ENCODE results near the gene CADPS. TPM values are rescaled to one million over a fixed set of nuclear protein-coding genes. Genes with fewer than 3 reads are reported as not detected.

The CADPS gene
- polyA plus RNA-seq, 1 donor from 2014 or later, result 118 TPM

DNA sequence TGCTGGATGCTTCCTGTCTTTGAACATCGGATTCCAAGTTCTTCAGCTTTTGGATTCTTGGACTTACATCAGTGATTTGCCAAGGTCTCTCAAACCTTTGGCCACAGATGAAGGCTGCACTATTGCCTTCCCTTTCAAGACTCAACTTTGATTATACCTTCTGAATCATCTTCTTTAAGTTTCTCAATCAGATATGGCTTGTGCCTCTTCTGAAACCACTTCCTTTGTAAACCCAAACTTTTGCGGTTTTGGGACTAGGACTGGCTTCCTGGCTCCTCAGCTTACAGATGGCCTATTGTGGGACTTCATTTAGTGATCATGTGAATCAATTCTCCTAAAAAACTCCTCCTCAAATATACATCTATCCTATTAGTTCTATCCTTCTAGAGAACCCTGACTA lies 47.1 kb upstream of the CADPS start:
- no peaks in the 10 kb centered on the region for H3K79me2 ChIP-seq (replicated peaks; ENCODE audit: insufficient read depth, low read length)
- H2AFZ ChIP-seq (ENCODE audit: low read depth, low read length), result no peak overlapping the region
- no peak for TF ChIP-seq REST (IDR thresholded peaks at IDR 0.05; ENCODE audit: borderline replicate concordance)
- no peak for TF ChIP-seq MXI1 (conservative IDR thresholded peaks at IDR 0.05; ENCODE audit: poor library complexity, severe bottlenecking)
- TF ChIP-seq EP300 (conservative IDR thresholded peaks at IDR 0.05; ENCODE audit: poor library complexity, severe bottlenecking), result no peak
- no peak for TF ChIP-seq POLR2AphosphoS5 (IDR thresholded peaks at IDR 0.05)
- TF ChIP-seq SMC3 (conservative IDR thresholded peaks at IDR 0.05; ENCODE audit: poor library complexity), result no peak
- TF ChIP-seq, protein P1, sequence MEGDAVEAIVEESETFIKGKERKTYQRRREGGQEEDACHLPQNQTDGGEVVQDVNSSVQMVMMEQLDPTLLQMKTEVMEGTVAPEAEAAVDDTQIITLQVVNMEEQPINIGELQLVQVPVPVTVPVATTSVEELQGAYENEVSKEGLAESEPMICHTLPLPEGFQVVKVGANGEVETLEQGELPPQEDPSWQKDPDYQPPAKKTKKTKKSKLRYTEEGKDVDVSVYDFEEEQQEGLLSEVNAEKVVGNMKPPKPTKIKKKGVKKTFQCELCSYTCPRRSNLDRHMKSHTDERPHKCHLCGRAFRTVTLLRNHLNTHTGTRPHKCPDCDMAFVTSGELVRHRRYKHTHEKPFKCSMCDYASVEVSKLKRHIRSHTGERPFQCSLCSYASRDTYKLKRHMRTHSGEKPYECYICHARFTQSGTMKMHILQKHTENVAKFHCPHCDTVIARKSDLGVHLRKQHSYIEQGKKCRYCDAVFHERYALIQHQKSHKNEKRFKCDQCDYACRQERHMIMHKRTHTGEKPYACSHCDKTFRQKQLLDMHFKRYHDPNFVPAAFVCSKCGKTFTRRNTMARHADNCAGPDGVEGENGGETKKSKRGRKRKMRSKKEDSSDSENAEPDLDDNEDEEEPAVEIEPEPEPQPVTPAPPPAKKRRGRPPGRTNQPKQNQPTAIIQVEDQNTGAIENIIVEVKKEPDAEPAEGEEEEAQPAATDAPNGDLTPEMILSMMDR (IDR thresholded peaks at IDR 0.05; ENCODE audit: poor library complexity, severe bottlenecking), result no peak
- TF ChIP-seq TAF1 (IDR thresholded peaks at IDR 0.05; ENCODE audit: low read depth), result no peak
- no peak for TF ChIP-seq RAD21 (conservative IDR thresholded peaks at IDR 0.05)
- TF ChIP-seq EZH2 (IDR thresholded peaks at IDR 0.05; ENCODE audit: borderline replicate concordance, insufficient read depth, low read length, poor library complexity, severe bottlenecking), result no peak
- no peaks in the 10 kb centered on the region for H3K27me3 ChIP-seq (ENCODE audit: insufficient read depth, low read depth, low read length)
- no peaks in the 10 kb centered on the region for H3K36me3 ChIP-seq (ENCODE audit: insufficient read depth, low read length)
- H3K27ac ChIP-seq (ENCODE audit: low read length), result no peak overlapping the region
- no peak overlapping the region for H3K4me3 ChIP-seq (ENCODE audit: low read length)
- no peaks in the 10 kb centered on the region for H4K20me1 ChIP-seq (ENCODE audit: insufficient read depth)
- H3K4me2 ChIP-seq (ENCODE audit: low read length), result no peak overlapping the region
- no peak overlapping the region for H3K9ac ChIP-seq (ENCODE audit: low read length)
- H3K9me3 ChIP-seq (ENCODE audit: low read length), result no peaks in the 10 kb centered on the region
- no peaks in the 10 kb centered on the region for H3F3A ChIP-seq (ENCODE audit: insufficient read depth, low read length, poor library complexity, severe bottlenecking)
- no peaks in the 10 kb centered on the region for H3K9me2 ChIP-seq (ENCODE audit: insufficient read depth, low read length)

DNA sequence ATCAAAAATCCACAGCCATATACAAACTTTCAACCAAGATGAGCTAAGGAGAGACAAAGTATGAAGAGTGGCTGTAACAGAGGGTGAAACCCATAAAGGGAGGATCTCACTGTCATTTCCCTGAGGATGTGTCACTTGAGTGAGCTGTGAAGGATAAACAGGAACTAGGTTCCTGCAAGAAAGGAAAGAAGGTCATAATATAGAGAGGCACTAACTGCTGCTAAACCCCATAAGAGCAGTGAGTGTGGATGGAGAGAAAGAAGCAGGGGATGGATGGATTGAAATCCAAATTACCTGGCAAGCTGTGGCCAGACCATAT lies 45.2 kb upstream of the CADPS start:
- Histone ChIP-seq H3F3A (ENCODE audit: insufficient read depth, low read length, poor library complexity, severe bottlenecking) (no peaks in the 10 kb centered on the region), H3K79me2 (replicated peaks; ENCODE audit: insufficient read depth, low read length) (no peaks in the 10 kb centered on the region), H2AFZ (ENCODE audit: low read depth, low read length) (no peak overlapping the region), H3K27me3 (ENCODE audit: insufficient read depth, low read depth, low read length) (no peaks in the 10 kb centered on the region), H3K9me2 (ENCODE audit: insufficient read depth, low read length) (no peaks in the 10 kb centered on the region), H3K9ac (ENCODE audit: low read length) (no peak overlapping the region), H3K4me3 (ENCODE audit: low read length) (no peak overlapping the region), H3K4me2 (ENCODE audit: low read length) (no peak overlapping the region), H3K27ac (ENCODE audit: low read length) (no peak overlapping the region), H3K36me3 (ENCODE audit: insufficient read depth, low read length) (no peaks in the 10 kb centered on the region), H3K9me3 (ENCODE audit: low read length) (no peaks in the 10 kb centered on the region), H4K20me1 (ENCODE audit: insufficient read depth) (no peaks in the 10 kb centered on the region)
- TF ChIP-seq RAD21 (conservative IDR thresholded peaks at IDR 0.05), result no peak

Data from neural cell (in vitro differentiated cells).